ENCODE results near the gene SPARCL1. TPM values are rescaled to one million over a fixed set of nuclear protein-coding genes. Genes with fewer than 3 reads are reported as not detected.
A peak's percentile ranks its signal among the peaks of the same experiment; 100 is the strongest.

The SPARCL1 gene
- total RNA-seq, 1 experiment from 2014 or later, result 0.85 TPM

GRCh38 chr4:87523307-87523706, 5.9 kb downstream of the SPARCL1 start (continued):
- TF ChIP-seq ZNF281 (CRISPR knock-in tag; IDR thresholded peaks at IDR 0.05) (no peak), STAT6 (CRISPR knock-in tag; conservative IDR thresholded peaks at IDR 0.05; ENCODE audit: low read depth) (no peak)

GRCh38 chr4:87521757-87522374, 7.3 kb downstream of the SPARCL1 start:
- peaks cover 19% of the 10 kb centered on the region for H3K36me3 Mint-ChIP-seq
- ChIA-PET POLR2A (no interaction called here), CTCF (no interaction called here)
- ATAC-seq (no peak), DNase-seq (ENCODE audit: low spot score) (no peak)
- peaks cover 15% of the 10 kb centered on the region for H3K9me3 Mint-ChIP-seq
- no peak overlapping the region for H3K27ac Mint-ChIP-seq
- peaks cover 34% of the 10 kb centered on the region for H3K4me1 Mint-ChIP-seq
- TF ChIP-seq ATF2 (CRISPR knock-in tag; IDR thresholded peaks at IDR 0.05; ENCODE audit: borderline replicate concordance, low read depth) (no peak), MLX (CRISPR knock-in tag; IDR thresholded peaks at IDR 0.05) (no peak), GRHL2 (CRISPR knock-in tag; IDR thresholded peaks at IDR 0.05; ENCODE audit: insufficient replicate concordance, severe bottlenecking) (no peak), PREB (CRISPR knock-in tag; IDR thresholded peaks at IDR 0.05; ENCODE audit: borderline replicate concordance) (no peak), TCF7 (CRISPR knock-in tag; IDR thresholded peaks at IDR 0.05; ENCODE audit: low read depth) (no peak), MXD4 (CRISPR knock-in tag; IDR thresholded peaks at IDR 0.05; ENCODE audit: borderline replicate concordance) (no peak), ZNF425 (CRISPR knock-in tag; conservative IDR thresholded peaks at IDR 0.05) (no peak), MYBL2 (CRISPR knock-in tag; IDR thresholded peaks at IDR 0.05) (no peak)
- H3K27me3 Mint-ChIP-seq (ENCODE audit: low read depth), result no peaks in the 10 kb centered on the region
- H3K4me3 Mint-ChIP-seq, result no peak overlapping the region

GRCh38 chr4:87521319-87521718, 7.9 kb downstream of the SPARCL1 start:
- CTCF ChIA-PET, result no interaction called here
- TF ChIP-seq E2F4 (CRISPR knock-in tag; IDR thresholded peaks at IDR 0.05; ENCODE audit: borderline replicate concordance, low read depth) (no peak), ZNF512 (CRISPR knock-in tag; IDR thresholded peaks at IDR 0.05; ENCODE audit: borderline replicate concordance) (no peak), NR2C2 (CRISPR knock-in tag; IDR thresholded peaks at IDR 0.05) (no peak)
- H3K27ac Mint-ChIP-seq, result peak overlapping the region; percentile 82
- H3K36me3 Mint-ChIP-seq, result peaks cover 19% of the 10 kb centered on the region
- ATAC-seq, result no peak
- H3K4me3 Mint-ChIP-seq, result no peak overlapping the region
- H3K9me3 Mint-ChIP-seq, result peaks cover 15% of the 10 kb centered on the region
- H3K4me1 Mint-ChIP-seq, result peaks cover 32% of the 10 kb centered on the region
- no peaks in the 10 kb centered on the region for H3K27me3 Mint-ChIP-seq (ENCODE audit: low read depth)
- DNase-seq (ENCODE audit: low spot score), result no peak
- POLR2A ChIA-PET, result no interaction called here
